HepG2 (cell line): ENCODE data around the gene LRRC8E. TPM values are rescaled to one million over a fixed set of nuclear protein-coding genes. Genes with fewer than 3 reads are reported as not detected.

ENCODE experiments used
- CTCF ChIP-seq: sonication (generic); formaldehyde crosslinking; IDR thresholded peaks from 2 replicates; pipeline ENCODE4 v1.5.0; 2020; ENCODE audit warnings: mild to moderate bottlenecking, missing genetic modification reagents, moderate library complexity
- EHMT2 ChIP-seq: fragments of 200-600 bp; sonication (generic); IDR thresholded peaks from 2 replicates; pipeline ENCODE4 v1.7.0; 2017; ENCODE audit warnings: antibody characterized with exemption, low read depth, low read length, borderline replicate concordance
- HCFC1 ChIP-seq: fragments of 150-350 bp; IDR thresholded peaks from 2 replicates; pipeline ENCODE4 v1.6.1; 2014; ENCODE audit warnings: low read depth, low read length
- HMGXB4 ChIP-seq, 2 experiments: sonication (generic) in 1 of 2; formaldehyde crosslinking in 1 of 2; IDR thresholded peaks; 2 replicates each; pipeline versions ENCODE4 v1.4.0 to v1.6.1; 2018 to 2020; ENCODE audit warnings: missing genetic modification reagents in 2 of 2, borderline replicate concordance in 1 of 2, low read depth in 1 of 2, mild to moderate bottlenecking in 1 of 2, missing biosample characterization in 1 of 2
- MAFF ChIP-seq: IDR thresholded peaks from 2 replicates; pipeline ENCODE4 v1.6.1; 2011; ENCODE audit warnings: low read depth, low read length, improper control_type of control experiment
- MYC ChIP-seq: sonication (generic); formaldehyde crosslinking; IDR thresholded peaks from 2 replicates; pipeline ENCODE4 v1.9.0; 2021; ENCODE audit warnings: missing genetic modification reagents, borderline replicate concordance
- PAWR ChIP-seq: sonication (generic); formaldehyde crosslinking; IDR thresholded peaks from 2 replicates; pipeline ENCODE4 v1.4.0; 2020; ENCODE audit warnings: missing genetic modification reagents, mild to moderate bottlenecking, borderline replicate concordance
- RARG ChIP-seq: sonication (generic); formaldehyde crosslinking; IDR thresholded peaks from 2 replicates; pipeline ENCODE4 v1.4.0; 2020; ENCODE audit warnings: low read depth, mild to moderate bottlenecking, missing genetic modification reagents
- RFX3 ChIP-seq: IDR thresholded peaks from 2 replicates; pipeline ENCODE4 v1.6.1; 2016; ENCODE audit warnings: missing biosample characterization, missing genetic modification reagents
- SOX6 ChIP-seq, 2 experiments: fragments of 450-650 bp in 1 of 2; sonication (generic) in 1 of 2; formaldehyde crosslinking in 1 of 2; IDR thresholded peaks; 2 replicates each; pipeline versions ENCODE4 v1.4.0 to v1.6.1; 2017 to 2020; ENCODE audit warnings: antibody characterized with exemption in 1 of 2, mild to moderate bottlenecking in 1 of 2, missing genetic modification reagents in 1 of 2
- TRIM24 ChIP-seq: sonication (generic); formaldehyde crosslinking; IDR thresholded peaks from 2 replicates; pipeline ENCODE4 v1.8.0; 2022; ENCODE audit warnings: mild to moderate bottlenecking, missing genetic modification reagents
- YEATS2 ChIP-seq: sonication (generic); formaldehyde crosslinking; IDR thresholded peaks from 2 replicates; pipeline ENCODE4 v1.4.0; 2020; ENCODE audit warnings: missing genetic modification reagents, borderline replicate concordance
- ZBTB38 ChIP-seq: sonication (generic); formaldehyde crosslinking; IDR thresholded peaks from 2 replicates; pipeline ENCODE4 v1.5.1; 2020; ENCODE audit warnings: mild to moderate bottlenecking, missing genetic modification reagents
- ZFP90 ChIP-seq: sonication (generic); formaldehyde crosslinking; IDR thresholded peaks from 2 replicates; pipeline ENCODE4 v1.8.0; 2022; ENCODE audit warnings: missing genetic modification reagents, mild to moderate bottlenecking, inconsistent platforms, borderline replicate concordance
- ZNF225 ChIP-seq: sonication (generic); formaldehyde crosslinking; IDR thresholded peaks from 2 replicates; pipeline ENCODE4 v1.4.0; 2020; ENCODE audit warnings: mild to moderate bottlenecking, missing genetic modification reagents
- ZNF230 ChIP-seq: sonication (generic); formaldehyde crosslinking; IDR thresholded peaks from 2 replicates; pipeline ENCODE4 v1.4.0; 2020; ENCODE audit warnings: mild to moderate bottlenecking, missing genetic modification reagents
- ZNF24 ChIP-seq: fragments of 450-650 bp; IDR thresholded peaks from 2 replicates; pipeline ENCODE4 v1.6.1; 2017; ENCODE audit warnings: antibody characterized with exemption, mild to moderate bottlenecking
- ZNF253 ChIP-seq: sonication (generic); formaldehyde crosslinking; IDR thresholded peaks from 2 replicates; pipeline ENCODE4 v1.8.0; 2022; ENCODE audit warnings: mild to moderate bottlenecking, missing genetic modification reagents, borderline replicate concordance
- ZNF761 ChIP-seq: sonication (generic); formaldehyde crosslinking; conservative IDR thresholded peaks from 2 replicates; pipeline ENCODE4 v1.4.0; 2020; ENCODE audit warnings: mild to moderate bottlenecking, missing genetic modification reagents
- ZSCAN12 ChIP-seq: sonication (generic); formaldehyde crosslinking; IDR thresholded peaks from 2 replicates; pipeline ENCODE4 v1.9.0; 2021; ENCODE audit warnings: mild to moderate bottlenecking, missing genetic modification reagents
- polyA plus RNA-seq, 8 experiments: library from polyadenylated mRNA; depleted of rRNA in 3 of 8; stranded (reverse) in 7 of 8; unstranded in 1 of 8; fragments of >200 nt; fragmentation: Illumina TruSeq in 4 of 8; extraction: Trizol in 4 of 8; gene quantifications; 2 replicates each; pipeline versions ENCODE4 v1.2.1 to v1.2.3, GENCODE V29; 2011 to 2016; ENCODE audit warnings: low read depth in 4 of 8, missing spikeins in 1 of 8, mixed read lengths in 1 of 8; ENCODE audit not compliant: insufficient read depth in 1 of 8
- total RNA-seq, 5 experiments: library from RNA; depleted of rRNA; stranded (reverse); fragments of >200 nt; fragmentation: Illumina TruSeq; extraction: Trizol; gene quantifications; 2 replicates each; pipeline ENCODE4 v1.2.3, GENCODE V29; 2016; ENCODE audit warnings: low read depth in 1 of 5
- TF ChIP-seq, protein P1 (sequence below): sonication (generic); formaldehyde crosslinking; conservative IDR thresholded peaks from 2 replicates; pipeline ENCODE4 v1.4.0; 2020; ENCODE audit warnings: missing genetic modification reagents
- TF ChIP-seq, protein P2 (sequence below): sonication (generic); formaldehyde crosslinking; conservative IDR thresholded peaks from 2 replicates; pipeline ENCODE4 v1.8.1; 2023; ENCODE audit warnings: missing genetic modification reagents

Gene LRRC8E
- total and polyA plus RNA-seq, 2 of the 13 experiments (the other 11 are each of a cell fraction or from before 2014, with no cell fraction given), result 8.0 to 10.3 TPM

DNA sequence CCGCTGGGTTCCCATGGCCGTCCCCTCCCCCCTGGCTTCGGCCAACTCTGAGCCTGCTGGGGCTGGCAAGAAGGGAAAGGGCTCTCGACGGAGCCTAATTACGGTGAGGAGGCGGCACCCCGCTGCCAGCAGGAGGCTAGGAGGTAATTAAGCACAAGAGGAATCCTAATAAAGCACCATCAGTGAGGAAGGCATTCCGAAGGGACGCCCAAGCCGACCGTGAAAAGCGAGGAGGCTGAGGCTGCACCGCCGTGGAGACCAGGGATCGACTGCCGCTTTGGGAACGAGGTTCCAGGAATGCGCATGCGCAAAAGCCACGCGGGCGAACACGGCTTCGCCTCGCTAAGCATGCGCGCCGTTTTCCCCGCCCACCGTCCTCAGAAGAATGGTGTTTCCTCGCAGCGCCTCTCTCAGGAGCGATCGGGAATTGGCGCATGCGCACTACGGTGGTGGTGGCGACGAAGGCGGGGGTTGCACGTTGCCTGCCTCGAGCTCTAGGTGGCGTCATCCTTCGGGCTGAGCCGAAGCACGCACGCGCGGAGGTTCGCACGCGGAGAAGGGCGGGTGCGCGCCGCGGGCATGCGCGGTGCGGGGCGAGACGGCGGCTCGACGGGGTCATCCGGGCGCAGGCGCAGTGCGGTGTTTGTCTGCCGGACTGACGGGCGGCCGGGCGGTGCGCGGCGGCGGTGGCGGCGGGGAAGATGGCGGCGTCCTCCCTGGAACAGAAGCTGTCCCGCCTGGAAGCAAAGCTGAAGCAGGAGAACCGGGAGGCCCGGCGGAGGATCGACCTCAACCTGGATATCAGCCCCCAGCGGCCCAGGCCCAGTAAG lies 15.1 kb downstream of the LRRC8E start, which contains the start of gene MAP2K7 (continued):
- TF ChIP-seq CTCF (CRISPR knock-in tag), result peak; percentile 99
- TF ChIP-seq EHMT2, result no peak
- TF ChIP-seq HCFC1, result 0 out of 2 replicates have a peak, but pooled peaks have one; percentile 30
- no peak for TF ChIP-seq ZNF24
- TF ChIP-seq PAWR (CRISPR knock-in tag), result no peak
- TF ChIP-seq ZNF230 (CRISPR knock-in tag), result 0 out of 2 replicates have a peak, but pooled peaks have one; percentile 71
- TF ChIP-seq ZNF225 (CRISPR knock-in tag), result peak; percentile 46; the same call in 1 of the 2 replicates
- TF ChIP-seq, protein P1, sequence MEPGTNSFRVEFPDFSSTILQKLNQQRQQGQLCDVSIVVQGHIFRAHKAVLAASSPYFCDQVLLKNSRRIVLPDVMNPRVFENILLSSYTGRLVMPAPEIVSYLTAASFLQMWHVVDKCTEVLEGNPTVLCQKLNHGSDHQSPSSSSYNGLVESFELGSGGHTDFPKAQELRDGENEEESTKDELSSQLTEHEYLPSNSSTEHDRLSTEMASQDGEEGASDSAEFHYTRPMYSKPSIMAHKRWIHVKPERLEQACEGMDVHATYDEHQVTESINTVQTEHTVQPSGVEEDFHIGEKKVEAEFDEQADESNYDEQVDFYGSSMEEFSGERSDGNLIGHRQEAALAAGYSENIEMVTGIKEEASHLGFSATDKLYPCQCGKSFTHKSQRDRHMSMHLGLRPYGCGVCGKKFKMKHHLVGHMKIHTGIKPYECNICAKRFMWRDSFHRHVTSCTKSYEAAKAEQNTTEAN (CRISPR knock-in tag), result peak; percentile 86
- no peak for TF ChIP-seq RFX3 (CRISPR knock-in tag)
- TF ChIP-seq ZNF761, result peak; percentile 41; the same call in 1 of the 2 replicates
- peak; percentile 71; the same call in 1 of the 2 replicates for TF ChIP-seq ZNF253 (CRISPR knock-in tag)
- TF ChIP-seq HMGXB4 (CRISPR knock-in tag; IDR thresholded peaks at IDR 0.05; ENCODE audit: borderline replicate concordance in 1 of 2, low read depth in 1 of 2), result peak; percentile 80 to 91
- no peak for TF ChIP-seq RARG (CRISPR knock-in tag)
- no peak for TF ChIP-seq MAFF
- TF ChIP-seq ZBTB38 (CRISPR knock-in tag), result peak; percentile 85
- TF ChIP-seq ZSCAN12 (CRISPR knock-in tag), result no peak
- no peak for TF ChIP-seq TRIM24 (CRISPR knock-in tag)
- TF ChIP-seq MYC (CRISPR knock-in tag), result peak; percentile 97
- peak; percentile 85; the same call in 1 of the 2 replicates for TF ChIP-seq YEATS2 (CRISPR knock-in tag)
- TF ChIP-seq ZFP90 (CRISPR knock-in tag), result 0 out of 2 replicates have a peak, but pooled peaks have one; percentile 83
- TF ChIP-seq SOX6 (IDR thresholded peaks at IDR 0.05), result no peak
- peak; percentile 75 for TF ChIP-seq SOX6 (CRISPR knock-in tag; IDR thresholded peaks at IDR 0.05)
- TF ChIP-seq, protein P2, sequence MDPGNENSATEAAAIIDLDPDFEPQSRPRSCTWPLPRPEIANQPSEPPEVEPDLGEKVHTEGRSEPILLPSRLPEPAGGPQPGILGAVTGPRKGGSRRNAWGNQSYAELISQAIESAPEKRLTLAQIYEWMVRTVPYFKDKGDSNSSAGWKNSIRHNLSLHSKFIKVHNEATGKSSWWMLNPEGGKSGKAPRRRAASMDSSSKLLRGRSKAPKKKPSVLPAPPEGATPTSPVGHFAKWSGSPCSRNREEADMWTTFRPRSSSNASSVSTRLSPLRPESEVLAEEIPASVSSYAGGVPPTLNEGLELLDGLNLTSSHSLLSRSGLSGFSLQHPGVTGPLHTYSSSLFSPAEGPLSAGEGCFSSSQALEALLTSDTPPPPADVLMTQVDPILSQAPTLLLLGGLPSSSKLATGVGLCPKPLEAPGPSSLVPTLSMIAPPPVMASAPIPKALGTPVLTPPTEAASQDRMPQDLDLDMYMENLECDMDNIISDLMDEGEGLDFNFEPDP (CRISPR knock-in tag), result no peak
